ENCODE data around the gene AKIP1. TPM values are rescaled to one million over a fixed set of nuclear protein-coding genes. Genes with fewer than 3 reads are reported as not detected.
"Not testable (repeated sequence)": the region's sequence is repeated elsewhere in the genome, so short reads cannot be mapped to it uniquely, and the experiment has no call there.

The AKIP1 gene
- polyA plus RNA-seq, 3 donors = 9.5 to 33.3 (median 11.8) TPM

- WGBS, 3 donors = 1 to 15% (median 6%) methylated on average over 9 of the region's 9 CpGs
- H3K27ac ChIP-seq (ENCODE audit: low read depth, low read length) = no peak overlapping the region
Observed at GRCh38 chr11:8913961-8914660, 3.1 kb downstream of the AKIP1 start.

- no peak overlapping the region for H3K27ac ChIP-seq (ENCODE audit: low read depth, low read length)
- 58 to 66% (median 65%) methylated on average over 4 of the region's 4 CpGs for WGBS, 3 donors
Observed at GRCh38 chr11:8914661-8915018, 3.7 kb downstream of the AKIP1 start.

GRCh38 chr11:8917157-8917825 lies 6.3 kb downstream of the AKIP1 start:
- WGBS, 3 donors = 61 to 78% (median 72%) methylated on average over 5 of the region's 5 CpGs
- H3K27ac ChIP-seq (ENCODE audit: low read depth, low read length) = no peak overlapping the region

- WGBS, 3 donors = 83 to 92% (median 91%) methylated on average over 5 of the region's 5 CpGs
- H3K27ac ChIP-seq (ENCODE audit: low read depth, low read length) = no peak overlapping the region
Observed at GRCh38 chr11:8922691-8923090, 11.7 kb downstream of the AKIP1 start.

GRCh38 chr11:8925711-8926110 lies 14.7 kb downstream of the AKIP1 start:
- 93 to 97% (median 95%) methylated on average over 5 of the region's 5 CpGs for WGBS, 3 donors
- H3K27ac ChIP-seq (ENCODE audit: low read depth, low read length) = no peak overlapping the region

- 78 to 95% (median 95%) methylated on average over 5 of the region's 5 CpGs for WGBS, 3 donors
Observed at GRCh38 chr11:8926236-8926635, 15.2 kb downstream of the AKIP1 start.

GRCh38 chr11:8927233-8927632 lies 16.2 kb downstream of the AKIP1 start:
- no peak overlapping the region for H3K27ac ChIP-seq (ENCODE audit: low read depth, low read length)
- 81 to 89% (median 89%) methylated on average over 5 of the region's 5 CpGs for WGBS, 3 donors

More at GRCh38 chr11:8926236-8926635, 15.2 kb downstream of the AKIP1 start:
- no peak overlapping the region for H3K27ac ChIP-seq (ENCODE audit: low read depth, low read length)

DNA sequence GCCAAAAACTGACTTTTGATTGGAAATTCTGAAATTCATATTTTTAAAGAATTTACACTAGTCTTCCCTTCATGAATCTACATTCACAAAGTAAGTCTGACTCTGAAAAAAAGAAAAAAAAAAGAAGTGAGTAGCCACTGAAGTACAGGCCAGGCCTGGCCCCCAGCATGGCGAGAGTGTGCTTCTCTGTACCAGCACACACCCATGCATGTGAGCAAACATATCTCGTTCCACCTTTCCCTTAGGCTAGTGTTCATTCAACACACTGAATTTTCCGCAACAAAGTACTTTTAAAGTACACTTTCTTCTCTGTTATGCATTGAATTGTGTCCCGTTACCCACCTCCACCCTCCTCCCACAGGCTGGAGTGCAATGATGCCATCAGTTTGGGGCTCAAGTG lies 17.2 kb downstream of the AKIP1 start:
- 93 to 96% (median 94%) methylated on average over 4 of the region's 4 CpGs for WGBS, 3 donors
- no peak overlapping the region for H3K27ac ChIP-seq (ENCODE audit: low read depth, low read length)

- 86 to 92% (median 91%) methylated on average over 9 of the region's 9 CpGs for WGBS, 3 donors
- no peak overlapping the region for H3K27ac ChIP-seq (ENCODE audit: low read depth, low read length)
Observed at GRCh38 chr11:8928981-8929615, 18.1 kb downstream of the AKIP1 start.

GRCh38 chr11:8930456-8931175 lies 19.6 kb downstream of the AKIP1 start:
- H3K27ac ChIP-seq (ENCODE audit: low read depth, low read length) = no peak overlapping the region
- 90 to 96% (median 95%) methylated on average over 12 of the region's 12 CpGs for WGBS, 3 donors

- 71 to 84% (median 82%) methylated on average over 12 of the region's 12 CpGs for WGBS, 3 donors
- no peak within 1 kb of the TSS for H3K27ac ChIP-seq (ENCODE audit: low read depth, low read length)
Observed at GRCh38 chr11:8932564-8933180, 21.7 kb downstream of the AKIP1 start, which contains the start of gene C11orf16. TSS of gene C11orf16 (minus strand) at chr11:8932947. CDS start at chr11:8932308, 639 bp downstream.

DNA sequence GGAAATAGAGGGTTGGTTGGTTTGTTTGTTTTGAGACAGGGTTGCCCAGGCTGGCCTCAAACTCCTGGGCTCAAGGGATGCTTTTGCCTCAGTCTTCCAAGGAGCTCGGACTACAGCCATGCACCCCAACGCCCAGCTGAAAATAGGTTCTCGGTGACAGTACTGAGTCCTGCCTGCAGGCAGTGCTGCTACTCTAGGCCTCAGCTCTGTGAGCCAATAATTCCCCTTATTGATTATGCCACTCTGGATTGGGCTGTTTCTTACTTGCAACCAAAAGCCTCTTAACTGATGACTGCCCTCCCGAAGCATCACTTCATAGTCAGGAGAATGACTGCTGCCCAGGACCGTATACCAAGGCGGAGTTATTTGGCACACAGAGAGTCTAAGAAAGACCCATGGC lies 22.9 kb downstream of the AKIP1 start:
- no peak overlapping the region for H3K27ac ChIP-seq (ENCODE audit: low read depth, low read length)
- 92 to 94% (median 92%) methylated on average over 6 of the region's 6 CpGs for WGBS, 3 donors

DNA sequence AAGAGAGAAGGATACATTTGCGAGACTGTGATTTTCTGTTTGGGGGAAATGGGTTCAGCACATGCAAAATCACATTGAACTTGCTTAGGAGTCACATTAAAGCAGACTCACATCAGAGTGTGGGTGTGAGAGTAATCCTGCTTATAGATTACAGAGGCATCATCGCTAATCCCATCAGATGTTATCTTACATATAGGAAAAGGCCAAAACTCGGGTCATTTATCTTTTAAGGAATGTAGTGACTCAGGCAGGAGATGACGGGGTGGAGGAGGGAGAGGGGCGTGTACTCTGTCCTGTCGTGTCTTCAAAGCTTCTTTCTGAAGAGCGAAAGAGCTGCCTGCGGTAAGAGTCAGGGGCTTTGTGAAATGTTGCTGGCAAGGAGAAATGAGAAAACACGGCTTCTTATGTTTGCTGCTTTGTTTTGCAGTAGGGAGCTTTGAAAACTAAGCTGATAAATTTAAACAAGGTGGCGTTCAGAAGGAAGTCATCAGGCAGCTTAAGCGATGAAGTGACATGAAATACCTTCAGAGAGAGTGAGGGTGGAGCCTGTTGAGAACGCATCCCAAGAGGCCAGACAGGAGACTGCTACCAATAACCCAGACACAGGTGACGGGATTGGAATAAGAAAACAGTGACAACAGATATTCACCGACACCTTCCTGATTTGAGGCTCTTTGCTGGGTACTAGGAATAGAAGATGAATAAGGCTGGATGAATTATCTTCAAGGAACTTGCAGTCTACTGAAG lies 23.9 kb downstream of the AKIP1 start:
- H3K27ac ChIP-seq (ENCODE audit: low read depth, low read length) = no peak overlapping the region
- 58 to 62% (median 61%) methylated on average over 14 of the region's 14 CpGs for WGBS, 3 donors

- 88 to 98% (median 96%) methylated on average over 2 of the region's 2 CpGs for WGBS, 3 donors
- not testable (repeated sequence) for H3K27ac ChIP-seq (ENCODE audit: low read depth, low read length)
Observed at GRCh38 chr11:8935789-8936188, 24.8 kb downstream of the AKIP1 start.

DNA sequence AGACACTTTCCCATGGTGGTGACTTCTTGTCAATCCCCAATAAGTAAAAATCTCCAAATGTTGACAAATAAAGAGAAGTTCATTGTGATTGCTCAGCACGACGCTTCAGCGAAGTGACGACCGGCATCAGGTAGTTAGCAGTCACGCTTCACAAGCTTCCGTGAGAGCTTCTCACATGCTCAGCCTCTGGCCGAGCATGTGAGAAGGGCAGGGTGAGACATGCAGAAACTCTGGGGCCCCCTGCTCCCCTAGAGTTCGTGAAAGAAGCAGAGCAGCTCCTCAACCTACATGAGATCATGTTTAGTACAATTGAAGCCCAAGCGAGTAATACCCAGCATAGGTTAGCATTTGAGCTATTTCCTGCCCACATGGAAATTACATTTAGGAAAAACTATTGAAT lies 26.2 kb downstream of the AKIP1 start:
- no peak overlapping the region for H3K27ac ChIP-seq (ENCODE audit: low read depth, low read length)
- 89 to 92% (median 92%) methylated on average over 10 of the region's 10 CpGs for WGBS, 3 donors

GRCh38 chr11:8937659-8938058 lies 26.7 kb downstream of the AKIP1 start:
- 86 to 89% (median 86%) methylated on average over 14 of the region's 14 CpGs for WGBS, 3 donors
- no peak overlapping the region for H3K27ac ChIP-seq (ENCODE audit: low read depth, low read length)

GRCh38 chr11:8941341-8942103 lies 30.5 kb downstream of the AKIP1 start:
- WGBS, 3 donors = 52 to 69% (median 57%) methylated on average over 8 of the region's 8 CpGs
- no peak overlapping the region for H3K27ac ChIP-seq (ENCODE audit: low read depth, low read length)

Measured in adipose tissue (tissue), 3 donors.